Activated CD4-positive, alpha-beta memory T cell treated with anti-CD3 and anti-CD28 coated beads for 36 hours (primary cell): ENCODE data around the gene RASA3. TPM values are rescaled to one million over a fixed set of nuclear protein-coding genes. Genes with fewer than 3 reads are reported as not detected.
A peak's percentile ranks its signal among the peaks of the same experiment; 100 is the strongest.

Source experiments
- CTCF ChIA-PET: fragments of 350-600 bp; sonication (Branson Sonifier 250); formaldehyde crosslinking; loops from one replicate; lab custom pipeline; 2021; ENCODE audit warnings: antibody characterized with exemption, inconsistent platforms; lab: Charles Lee
- POLR2A ChIA-PET: fragments of 350-600 bp; sonication (Branson Sonifier 250); formaldehyde crosslinking; loops from one replicate; lab custom pipeline; 2021; ENCODE audit warnings: antibody characterized with exemption; lab: Charles Lee
- DNase-seq: peaks from one replicate; pipeline ENCODE4 v3.0.0-alpha.2; 2020
- H3K27ac Mint-ChIP-seq: one replicate; pipeline ENCODE4 v1.8.0; 2021; ENCODE audit warnings: mixed read lengths
- H3K27me3 Mint-ChIP-seq: one replicate; pipeline ENCODE4 v1.8.0; 2021; ENCODE audit warnings: mixed read lengths
- H3K36me3 Mint-ChIP-seq: one replicate; pipeline ENCODE4 v1.8.0; 2021; ENCODE audit warnings: mixed read lengths
- H3K4me1 Mint-ChIP-seq: one replicate; pipeline ENCODE4 v1.8.0; 2021; ENCODE audit warnings: low read depth, mixed read lengths
- H3K4me3 Mint-ChIP-seq: one replicate; pipeline ENCODE4 v1.8.0; 2021; ENCODE audit warnings: mild to moderate bottlenecking, mixed read lengths
- H3K9me3 Mint-ChIP-seq: one replicate; pipeline ENCODE4 v1.8.0; 2021; ENCODE audit warnings: mixed read lengths
- intact Hi-C: fragments of 100-400 bp; cut with micrococcal nuclease; formaldehyde crosslinking; loops from one replicate; pipeline ENCODE4 v1.15.1; 2023
- total RNA-seq, 2 experiments: library from RNA; stranded (reverse); gene quantifications; one replicate each; pipeline ENCODE4 v1.2.3, GENCODE V29; 2021

The RASA3 gene
- total RNA-seq, 2 experiments from 2014 or later = 45.9 to 49.3 TPM

GRCh38 chr13:114124431-114124830 is 8.0 kb downstream of the RASA3 start:
- ChIA-PET POLR2A (interaction anchor here (2.4 kb wide), 1 partner anchor 10 kb away, joined by 6 read pairs; no protein-coding TSS in a partner anchor), CTCF (interaction anchor here (1.3 to 1.4 kb wide), 2 partner anchors 12 to 14 kb away, joined by 3 read pairs; no protein-coding TSS in a partner anchor)
- intact Hi-C loops = loop anchor here (10.0 kb wide), 1 partner anchor 310 kb away; no protein-coding TSS in a partner anchor
- Mint-ChIP-seq H3K4me3 (peak overlapping the region; percentile 38), H3K27ac (peak overlapping the region; percentile 93), H3K4me1 (peaks cover 82% of the 10 kb centered on the region), H3K27me3 (no peaks in the 10 kb centered on the region), H3K9me3 (peaks cover 10% of the 10 kb centered on the region), H3K36me3 (peaks cover 19% of the 10 kb centered on the region)
- no peak for DNase-seq

DNA sequence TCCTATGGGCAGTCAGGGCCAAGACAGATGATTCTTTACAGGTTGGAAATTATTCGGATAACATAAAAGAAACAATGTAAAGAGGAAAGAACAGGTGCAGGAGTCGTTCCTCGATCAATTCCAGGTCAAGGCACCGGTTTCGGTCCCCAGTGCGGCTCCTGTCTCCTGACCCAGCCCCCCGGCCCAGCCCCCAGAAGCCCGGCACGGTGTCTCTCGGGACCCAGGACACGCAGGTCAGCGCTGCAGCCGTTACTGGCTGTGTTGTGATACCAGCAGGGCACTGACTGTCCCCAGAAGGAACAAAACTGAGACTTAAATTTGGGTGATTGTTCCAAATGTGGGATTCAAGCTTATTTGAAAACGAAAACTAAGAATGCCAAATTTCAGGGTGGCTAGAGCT is 8.5 kb downstream of the RASA3 start:
- ChIA-PET POLR2A (interaction anchor here (2.4 kb wide), 1 partner anchor 10 kb away, joined by 6 read pairs; no protein-coding TSS in a partner anchor), CTCF (interaction anchor here (1.3 kb wide), 1 partner anchor 12 kb away, joined by 3 read pairs; no protein-coding TSS in a partner anchor)
- H3K9me3 Mint-ChIP-seq = peaks cover 10% of the 10 kb centered on the region
- H3K4me1 Mint-ChIP-seq = peaks cover 81% of the 10 kb centered on the region
- intact Hi-C loops = loop anchor here (10.0 kb wide), 1 partner anchor 309 kb away; no protein-coding TSS in a partner anchor
- no peaks in the 10 kb centered on the region for H3K27me3 Mint-ChIP-seq
- peaks cover 19% of the 10 kb centered on the region for H3K36me3 Mint-ChIP-seq
- H3K4me3 Mint-ChIP-seq = no peak overlapping the region
- H3K27ac Mint-ChIP-seq = no peak overlapping the region
- no peak for DNase-seq

- no peak for DNase-seq
Observed at GRCh38 chr13:114123448-114123847, 9.0 kb downstream of the RASA3 start.

DNA sequence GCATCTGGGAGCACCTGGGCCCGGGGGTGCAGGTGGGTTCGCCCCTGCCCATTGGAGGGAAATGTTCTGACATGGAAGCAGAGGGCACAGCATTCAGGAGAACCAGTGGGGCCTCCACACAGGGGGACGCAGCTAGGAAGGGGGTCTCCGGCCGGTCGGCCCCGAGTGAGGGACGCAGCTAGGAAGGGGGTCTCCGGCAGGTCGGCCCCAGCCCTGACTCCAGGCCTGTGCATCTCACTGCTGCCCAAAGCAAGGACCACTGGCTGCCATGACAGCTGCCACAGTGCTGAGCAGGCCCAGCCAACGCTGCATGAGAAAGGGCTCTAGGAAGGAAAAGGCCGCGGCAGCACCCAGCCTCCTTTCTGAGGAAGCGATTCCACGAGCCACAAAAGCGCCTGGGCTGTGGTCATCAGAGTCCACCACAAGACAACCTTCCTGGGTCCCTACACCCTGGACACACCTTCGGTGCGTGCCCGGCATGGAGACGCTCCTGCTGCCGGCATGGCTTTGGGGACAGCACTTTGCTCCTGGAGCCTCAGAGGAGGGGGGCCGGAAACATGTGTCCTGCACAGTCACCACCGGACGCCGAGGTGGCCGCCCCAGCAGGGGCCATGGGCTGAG is 9.7 kb downstream of the RASA3 start:
- Mint-ChIP-seq H3K27me3 (no peaks in the 10 kb centered on the region), H3K36me3 (peaks cover 21% of the 10 kb centered on the region), H3K27ac (peak overlapping the region; percentile 40), H3K9me3 (peaks cover 10% of the 10 kb centered on the region), H3K4me1 (peaks cover 83% of the 10 kb centered on the region), H3K4me3 (no peak overlapping the region)
- intact Hi-C loops = loop anchor here (10.0 kb wide), 1 partner anchor 308 kb away; no protein-coding TSS in a partner anchor
- ChIA-PET POLR2A (interaction anchor here (2.4 kb wide), 1 partner anchor 8 kb away, joined by 6 read pairs; no protein-coding TSS in a partner anchor), CTCF (interaction anchor here (2.6 kb wide), 1 partner anchor 11 kb away, joined by 10 read pairs; no protein-coding TSS in a partner anchor)
- no peak for DNase-seq

More at GRCh38 chr13:114123448-114123847, 9.0 kb downstream of the RASA3 start:
- Mint-ChIP-seq H3K4me3 (no peak overlapping the region), H3K4me1 (peaks cover 83% of the 10 kb centered on the region), H3K27me3 (no peaks in the 10 kb centered on the region), H3K9me3 (peaks cover 10% of the 10 kb centered on the region), H3K27ac (no peak overlapping the region), H3K36me3 (peaks cover 19% of the 10 kb centered on the region)
- intact Hi-C loops = loop anchor here (10.0 kb wide), 1 partner anchor 309 kb away; no protein-coding TSS in a partner anchor
- POLR2A ChIA-PET = interaction anchor here (2.4 kb wide), 1 partner anchor 9 kb away, joined by 6 read pairs; no protein-coding TSS in a partner anchor
- CTCF ChIA-PET = interaction anchor here (2.6 kb wide), 1 partner anchor 12 kb away, joined by 10 read pairs; no protein-coding TSS in a partner anchor

DNA sequence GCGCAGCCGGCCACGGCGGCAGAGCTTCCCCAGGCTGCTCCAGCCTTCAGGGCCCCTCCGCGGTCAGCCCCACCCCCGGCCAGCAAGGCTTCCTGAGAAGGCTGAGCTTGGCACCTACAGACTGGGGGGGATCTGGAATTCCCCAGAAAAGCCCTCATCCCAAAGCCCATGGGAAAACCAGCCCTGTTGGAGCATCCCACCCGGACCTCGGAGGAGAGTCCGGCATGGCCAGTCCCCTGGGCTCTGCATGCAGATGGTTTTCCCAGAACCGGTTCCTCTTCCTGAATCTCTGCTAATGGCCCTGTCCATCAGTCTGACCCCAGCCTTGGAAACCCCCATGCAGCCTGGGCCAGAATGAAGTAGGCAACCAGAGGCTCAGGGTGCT is 10.3 kb downstream of the RASA3 start:
- Mint-ChIP-seq H3K4me3 (no peak overlapping the region), H3K27ac (no peak overlapping the region), H3K9me3 (peaks cover 10% of the 10 kb centered on the region), H3K4me1 (peaks cover 83% of the 10 kb centered on the region), H3K27me3 (no peaks in the 10 kb centered on the region), H3K36me3 (peaks cover 27% of the 10 kb centered on the region)
- POLR2A ChIA-PET = no interaction called here
- intact Hi-C loops = loop anchor here (10.0 kb wide), 1 partner anchor 307 kb away; no protein-coding TSS in a partner anchor
- DNase-seq = no peak
- CTCF ChIA-PET = interaction anchor here (2.6 kb wide), 1 partner anchor 11 kb away, joined by 10 read pairs; no protein-coding TSS in a partner anchor

GRCh38 chr13:114121496-114122126 is 10.8 kb downstream of the RASA3 start:
- intact Hi-C loops = loop anchor here (10.0 kb wide), 1 partner anchor 307 kb away; no protein-coding TSS in a partner anchor
- Mint-ChIP-seq H3K9me3 (peaks cover 10% of the 10 kb centered on the region), H3K36me3 (peaks cover 27% of the 10 kb centered on the region), H3K27ac (peak overlapping the region; percentile 33), H3K27me3 (no peaks in the 10 kb centered on the region), H3K4me3 (no peak overlapping the region), H3K4me1 (peaks cover 79% of the 10 kb centered on the region)
- POLR2A ChIA-PET = interaction anchor here (1.2 kb wide), 1 partner anchor 9 kb away, joined by 5 read pairs; no protein-coding TSS in a partner anchor
- no peak for DNase-seq
- CTCF ChIA-PET = interaction anchor here (2.6 kb wide), 1 partner anchor 10 kb away, joined by 10 read pairs; no protein-coding TSS in a partner anchor

- CTCF ChIA-PET = interaction anchor here (2.6 kb wide), 1 partner anchor 10 kb away, joined by 10 read pairs; no protein-coding TSS in a partner anchor
- Mint-ChIP-seq H3K27me3 (no peaks in the 10 kb centered on the region), H3K36me3 (peaks cover 22% of the 10 kb centered on the region), H3K4me1 (peaks cover 77% of the 10 kb centered on the region), H3K27ac (peak overlapping the region; percentile 93), H3K4me3 (peak overlapping the region; percentile 63), H3K9me3 (peaks cover 6% of the 10 kb centered on the region)
- intact Hi-C loops = loop anchor here (10.0 kb wide), 1 partner anchor 306 kb away; no protein-coding TSS in a partner anchor
- DNase-seq = no peak
- POLR2A ChIA-PET = interaction anchor here (1.2 kb wide), 1 partner anchor 10 kb away, joined by 5 read pairs; no protein-coding TSS in a partner anchor
Observed at GRCh38 chr13:114121031-114121430, 11.4 kb downstream of the RASA3 start.

DNA sequence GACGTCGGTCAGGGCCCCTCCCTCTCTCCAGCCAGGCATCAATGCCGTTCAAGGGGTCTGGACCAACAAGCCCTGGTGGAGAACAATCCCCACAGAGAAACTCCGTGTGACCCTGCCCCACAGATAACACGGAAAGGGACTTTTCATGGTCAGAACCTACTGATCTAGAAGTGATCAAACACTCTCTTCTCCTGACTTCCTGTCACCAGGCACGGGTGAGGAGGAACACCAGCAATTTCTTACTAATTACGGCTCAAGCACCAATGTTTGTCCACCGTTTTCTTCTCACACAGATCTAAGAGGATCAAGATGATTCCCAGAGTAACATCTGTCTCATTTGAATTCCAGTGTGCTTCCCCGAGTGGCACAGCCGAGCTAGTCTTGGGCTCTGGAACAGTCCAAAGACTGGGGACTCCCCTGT is 11.8 kb downstream of the RASA3 start:
- H3K36me3 Mint-ChIP-seq = peaks cover 24% of the 10 kb centered on the region
- H3K9me3 Mint-ChIP-seq = peaks cover 6% of the 10 kb centered on the region
- ChIA-PET CTCF (no interaction called here), POLR2A (interaction anchor here (1.2 kb wide), 1 partner anchor 10 kb away, joined by 5 read pairs; no protein-coding TSS in a partner anchor)
- intact Hi-C loops = loop anchor here (10.0 kb wide), 1 partner anchor 306 kb away; no protein-coding TSS in a partner anchor
- peaks cover 80% of the 10 kb centered on the region for H3K4me1 Mint-ChIP-seq
- H3K27me3 Mint-ChIP-seq = no peaks in the 10 kb centered on the region
- peak overlapping the region; percentile 63 for H3K4me3 Mint-ChIP-seq
- peak overlapping the region; percentile 93 for H3K27ac Mint-ChIP-seq
- no peak for DNase-seq

GRCh38 chr13:114119196-114119595 is 13.2 kb downstream of the RASA3 start:
- DNase-seq = no peak
- Mint-ChIP-seq H3K9me3 (no peaks in the 10 kb centered on the region), H3K36me3 (peaks cover 22% of the 10 kb centered on the region), H3K27ac (peak overlapping the region; percentile 28), H3K27me3 (no peaks in the 10 kb centered on the region), H3K4me1 (peaks cover 78% of the 10 kb centered on the region), H3K4me3 (peak overlapping the region; percentile 32)
- ChIA-PET POLR2A (interaction anchor here (0.9 to 1.2 kb wide), 2 partner anchors 12 to 54 kb away, joined by 3 read pairs; no protein-coding TSS in a partner anchor), CTCF (interaction anchor here (0.9 to 1.0 kb wide), 2 partner anchors 10 to 110 kb away, joined by 3 read pairs; no protein-coding TSS in a partner anchor)
- intact Hi-C loops = no loop called here

DNA sequence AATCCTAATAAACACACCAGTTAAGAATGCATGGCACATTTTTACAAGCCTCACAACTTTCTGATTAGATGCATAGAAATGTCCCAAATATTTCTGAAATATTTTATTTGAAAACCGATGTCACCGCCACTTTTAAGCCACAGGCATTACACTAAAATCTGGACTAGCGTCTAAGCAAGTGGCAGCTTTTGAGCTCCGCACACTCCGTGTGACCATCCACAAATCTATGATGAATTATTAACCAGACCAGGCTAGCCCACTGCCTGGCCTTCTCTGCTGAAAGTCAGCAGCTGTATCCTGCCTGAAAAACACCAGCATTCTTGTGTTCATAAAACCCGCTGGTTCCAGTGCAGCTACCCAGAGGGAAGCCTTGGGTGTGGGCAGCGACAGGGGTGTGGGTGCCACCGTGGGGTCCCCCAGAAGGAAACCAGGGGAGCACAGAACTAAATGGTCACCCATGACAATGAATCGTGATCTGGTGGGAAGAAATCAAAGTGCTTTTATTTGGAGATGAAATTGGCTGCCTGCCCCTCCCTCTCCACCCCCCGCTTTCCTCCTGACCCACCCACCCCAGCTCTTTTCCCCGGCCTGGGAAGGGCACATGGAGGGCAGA is 13.8 kb downstream of the RASA3 start:
- Mint-ChIP-seq H3K27ac (peak overlapping the region; percentile 28), H3K4me1 (peaks cover 75% of the 10 kb centered on the region), H3K36me3 (peaks cover 24% of the 10 kb centered on the region), H3K27me3 (no peaks in the 10 kb centered on the region), H3K4me3 (no peak overlapping the region), H3K9me3 (no peaks in the 10 kb centered on the region)
- CTCF ChIA-PET = interaction anchor here (0.9 to 1.0 kb wide), 2 partner anchors 10 to 110 kb away, joined by 3 read pairs; no protein-coding TSS in a partner anchor
- DNase-seq = no peak
- POLR2A ChIA-PET = interaction anchor here (0.9 to 1.2 kb wide), 4 partner anchors 8 to 910 kb away, joined by 3 read pairs; partner anchors contain the start of gene PCID2
- intact Hi-C loops = loop anchor here (1.0 kb wide), 1 partner anchor 11 kb away; no protein-coding TSS in a partner anchor
